GM12872 (cell line): ENCODE results near the gene ZFAND3.

Experiments used
- TF ChIP-seq, protein P1 (sequence below): IDR thresholded peaks from 3 replicates; pipeline ENCODE4 v1.5.1; 2011; ENCODE audit warnings: low read depth, mild to moderate bottlenecking, low read length, moderate library complexity; ENCODE audit not compliant: insufficient read depth

ZFAND3 gene

DNA sequence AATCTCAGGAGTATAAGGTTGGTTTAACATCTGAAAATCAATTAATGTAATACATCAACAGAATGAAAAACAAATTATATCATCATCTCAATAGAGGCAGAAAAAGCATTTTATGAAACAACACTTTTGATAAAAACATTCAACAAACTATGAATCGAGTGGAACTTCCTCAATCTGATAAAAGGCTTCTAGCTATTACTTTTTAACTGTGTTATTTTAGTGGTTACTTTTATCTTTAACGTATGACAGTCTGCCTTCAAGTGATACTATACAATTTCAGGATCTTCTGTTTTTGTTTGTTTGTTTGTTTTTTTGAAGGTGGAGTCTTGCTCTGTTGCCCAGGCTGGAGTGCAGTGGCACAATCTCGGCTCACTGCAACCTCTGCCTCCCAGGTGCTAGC is 73.7 kb downstream of the ZFAND3 start:
- TF ChIP-seq, protein P1, sequence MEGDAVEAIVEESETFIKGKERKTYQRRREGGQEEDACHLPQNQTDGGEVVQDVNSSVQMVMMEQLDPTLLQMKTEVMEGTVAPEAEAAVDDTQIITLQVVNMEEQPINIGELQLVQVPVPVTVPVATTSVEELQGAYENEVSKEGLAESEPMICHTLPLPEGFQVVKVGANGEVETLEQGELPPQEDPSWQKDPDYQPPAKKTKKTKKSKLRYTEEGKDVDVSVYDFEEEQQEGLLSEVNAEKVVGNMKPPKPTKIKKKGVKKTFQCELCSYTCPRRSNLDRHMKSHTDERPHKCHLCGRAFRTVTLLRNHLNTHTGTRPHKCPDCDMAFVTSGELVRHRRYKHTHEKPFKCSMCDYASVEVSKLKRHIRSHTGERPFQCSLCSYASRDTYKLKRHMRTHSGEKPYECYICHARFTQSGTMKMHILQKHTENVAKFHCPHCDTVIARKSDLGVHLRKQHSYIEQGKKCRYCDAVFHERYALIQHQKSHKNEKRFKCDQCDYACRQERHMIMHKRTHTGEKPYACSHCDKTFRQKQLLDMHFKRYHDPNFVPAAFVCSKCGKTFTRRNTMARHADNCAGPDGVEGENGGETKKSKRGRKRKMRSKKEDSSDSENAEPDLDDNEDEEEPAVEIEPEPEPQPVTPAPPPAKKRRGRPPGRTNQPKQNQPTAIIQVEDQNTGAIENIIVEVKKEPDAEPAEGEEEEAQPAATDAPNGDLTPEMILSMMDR, result no peak

DNA sequence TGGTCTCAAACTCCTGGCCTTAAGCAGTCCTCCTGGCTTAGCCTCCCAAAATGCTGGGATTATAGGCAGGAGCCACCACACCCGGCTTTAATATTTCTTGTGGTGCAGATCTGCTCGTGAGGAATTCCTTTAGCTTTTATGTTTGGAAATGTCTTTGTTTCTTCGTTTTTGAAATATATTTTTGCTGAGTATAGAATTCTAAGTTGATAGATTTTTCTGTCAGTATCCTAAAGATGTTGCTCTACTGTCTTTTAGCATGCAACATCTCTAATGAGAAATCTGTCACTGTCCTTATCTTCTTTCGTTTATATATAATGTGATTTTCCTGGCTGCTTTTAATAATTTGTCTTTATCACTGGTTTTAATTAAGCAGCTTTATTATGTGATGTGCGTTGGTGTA is 75.1 kb downstream of the ZFAND3 start:
- TF ChIP-seq, protein P1, result no peak

DNA sequence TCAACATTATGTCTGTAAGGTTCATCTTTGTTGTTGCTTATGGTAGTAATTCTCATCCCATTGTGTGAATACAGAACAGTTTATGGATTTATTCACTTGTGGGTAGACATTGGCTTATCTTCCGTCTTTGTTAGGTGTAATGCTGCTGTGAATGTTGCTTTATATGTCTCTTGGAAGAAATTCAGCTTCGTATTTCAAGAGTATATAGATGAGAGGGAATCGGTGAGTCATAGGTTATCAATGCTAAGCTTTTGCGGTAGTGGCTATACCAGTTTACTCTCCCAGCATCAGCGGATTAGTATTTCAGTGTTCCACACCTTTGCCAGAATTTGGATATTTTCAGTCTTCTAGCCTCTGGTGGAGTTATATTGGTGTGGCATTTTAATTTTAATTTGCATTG is 77.8 kb downstream of the ZFAND3 start:
- TF ChIP-seq, protein P1, result no peak

DNA sequence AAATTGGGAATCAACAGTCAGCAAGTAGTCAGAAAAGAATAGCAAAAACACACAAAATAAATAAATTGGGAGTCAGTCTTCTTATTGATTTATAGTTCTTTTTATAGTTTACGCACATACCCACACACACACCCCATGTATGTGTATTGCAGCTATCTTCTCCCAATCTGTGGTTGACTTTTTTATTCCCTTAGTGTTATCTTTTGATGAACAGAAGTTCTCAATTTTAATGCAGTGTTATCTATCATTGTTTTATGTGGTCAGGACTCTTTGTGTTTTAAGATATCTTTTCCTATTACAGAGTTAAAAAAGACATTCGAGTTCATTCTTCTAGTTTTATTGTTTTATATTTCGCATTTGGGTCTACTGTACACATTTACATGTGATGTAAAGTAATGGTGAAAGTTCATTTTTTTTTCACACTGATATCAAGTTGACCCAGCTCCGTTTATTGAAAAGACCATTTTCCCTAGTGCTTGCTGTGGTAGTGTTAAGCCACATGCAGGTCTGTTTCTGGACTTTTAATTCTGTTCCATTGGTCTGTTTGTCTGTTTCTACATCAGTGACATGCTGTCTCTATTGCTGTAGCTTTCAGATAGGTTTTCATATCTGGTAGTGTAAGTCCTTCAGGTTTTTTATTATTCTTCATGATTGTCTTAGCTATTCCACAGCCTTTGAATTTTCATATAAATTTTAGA is 78.4 kb downstream of the ZFAND3 start:
- TF ChIP-seq, protein P1, result no peak

DNA sequence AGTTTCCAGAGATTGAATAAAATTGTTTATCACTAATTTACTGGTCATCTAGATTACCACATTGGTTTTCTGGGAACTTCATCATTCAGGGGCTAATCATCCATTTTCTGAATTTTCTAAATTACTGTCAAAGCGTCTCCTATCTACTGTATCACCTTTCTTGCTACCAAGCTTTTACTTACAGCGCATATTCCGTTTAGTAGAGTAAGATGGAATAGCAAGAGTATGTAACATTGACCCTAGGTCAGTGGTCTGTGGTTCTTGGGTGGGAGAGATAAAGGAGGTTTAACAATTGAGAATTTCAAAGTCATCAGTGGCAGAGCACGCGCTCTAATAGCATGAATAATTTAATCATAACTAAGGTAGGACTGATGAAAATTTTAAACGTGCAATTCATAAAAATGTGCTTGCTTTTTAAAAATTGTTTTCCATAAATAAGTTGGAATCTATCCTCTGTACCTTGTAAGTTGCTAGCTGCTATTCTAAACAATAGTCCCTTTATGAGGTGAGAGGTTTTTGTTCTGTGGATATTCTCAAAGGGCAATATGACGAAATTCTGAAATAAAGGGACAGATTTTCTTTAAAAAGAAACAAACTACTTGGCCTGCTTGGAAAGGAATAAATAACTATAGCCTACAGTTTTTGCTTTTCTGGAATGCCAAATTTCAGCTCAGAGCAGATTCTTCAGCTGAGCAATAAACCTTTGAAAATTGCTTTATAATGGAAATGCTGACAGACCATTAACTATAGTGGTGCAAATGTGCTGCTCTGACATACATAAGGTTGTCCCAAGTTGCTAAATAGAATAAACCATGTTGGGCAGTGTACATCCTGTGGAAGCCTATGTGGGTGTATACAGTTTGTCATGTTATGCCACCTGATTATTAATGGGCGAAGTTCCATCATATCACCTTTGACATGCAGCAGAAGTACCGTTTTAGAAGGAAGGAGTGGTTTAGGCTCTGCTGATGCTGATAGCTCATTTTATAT is 84.1 kb downstream of the ZFAND3 start:
- TF ChIP-seq, protein P1, result no peak

DNA sequence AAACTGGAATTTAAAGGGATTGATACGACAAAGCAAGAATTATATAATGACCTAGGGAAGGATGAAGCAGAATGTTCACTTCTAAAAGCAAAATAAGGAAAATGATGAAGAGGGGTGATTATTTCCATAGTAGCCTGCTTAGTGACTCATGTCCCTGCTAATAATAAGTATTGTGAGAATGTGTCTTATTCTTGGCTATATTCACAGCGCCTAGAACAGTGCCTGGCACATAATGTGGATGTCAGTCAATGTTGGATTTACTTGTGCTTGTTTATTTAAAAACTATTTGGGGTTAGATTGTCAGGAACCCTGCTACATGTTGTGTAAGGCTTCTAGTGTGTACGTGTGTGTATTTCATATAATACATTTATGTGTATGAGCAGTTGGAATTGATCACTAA is 85.1 kb downstream of the ZFAND3 start:
- TF ChIP-seq, protein P1, result no peak

DNA sequence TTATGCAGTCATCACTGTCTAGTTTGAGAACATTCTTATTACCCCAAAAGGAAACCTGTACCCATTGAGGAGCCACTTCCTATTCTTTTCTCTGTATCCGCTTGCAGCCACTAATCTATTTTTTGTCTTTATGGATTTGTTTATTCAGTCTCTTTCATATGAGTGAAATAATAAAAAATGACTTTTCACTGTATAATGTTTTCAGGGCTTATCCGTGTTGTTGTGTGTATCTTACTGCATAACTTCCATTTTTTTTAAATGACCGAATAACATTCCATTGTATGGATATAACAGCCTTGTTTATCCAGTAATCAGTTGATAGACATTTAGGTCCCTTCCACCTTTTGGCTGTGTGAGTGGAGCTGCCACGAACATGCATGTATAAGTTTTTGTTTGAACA is 86.6 kb downstream of the ZFAND3 start:
- TF ChIP-seq, protein P1, result no peak
